MM.1S (cell line): ENCODE results near the gene NR1I3.
A peak's percentile ranks its signal among the peaks of the same experiment; 100 is the strongest.

ENCODE experiments used
- DNase-seq: peaks from one replicate; pipeline ENCODE4 v3.0.0-alpha.2; 2015
- H2AFZ ChIP-seq: fragments of 300-600 bp; sonication (generic); 2 replicates; pipeline ENCODE4 v1.6.0; 2016; ENCODE audit warnings: antibody characterized with exemption, low read length
- H3F3A ChIP-seq: fragments of 300-600 bp; sonication (generic); 2 replicates; pipeline ENCODE4 v1.6.1; 2016; ENCODE audit warnings: mild to moderate bottlenecking, antibody characterized with exemption, low read length, moderate library complexity, mixed read lengths; ENCODE audit not compliant: insufficient read depth
- H3K27ac ChIP-seq: fragments of 300-600 bp; sonication (generic); 2 replicates; pipeline ENCODE4 v1.5.1; 2016; ENCODE audit warnings: mild to moderate bottlenecking, low read length
- H3K27me3 ChIP-seq: fragments of 300-600 bp; sonication (generic); replicated peaks from 2 replicates; pipeline ENCODE4 v1.6.0; 2016; ENCODE audit warnings: low read length; ENCODE audit not compliant: insufficient read depth
- H3K36me3 ChIP-seq: fragments of 300-600 bp; sonication (generic); replicated peaks from 2 replicates; pipeline ENCODE4 v1.6.1; 2016; ENCODE audit warnings: mild to moderate bottlenecking, low read length, mixed read lengths; ENCODE audit not compliant: insufficient read depth
- H3K4me1 ChIP-seq: fragments of 300-600 bp; sonication (generic); 2 replicates; pipeline ENCODE4 v1.6.1; 2016; ENCODE audit warnings: low read length, mixed read lengths
- H3K4me2 ChIP-seq: fragments of 300-600 bp; sonication (generic); 2 replicates; pipeline ENCODE4 v1.6.0; 2016; ENCODE audit warnings: low read depth, low read length
- H3K4me3 ChIP-seq: fragments of 300-600 bp; sonication (generic); 2 replicates; pipeline ENCODE4 v1.5.1; 2016; ENCODE audit warnings: low read length, mixed read lengths
- H3K79me2 ChIP-seq: fragments of 300-600 bp; sonication (generic); 2 replicates; pipeline ENCODE4 v1.6.1; 2016; ENCODE audit warnings: mixed run types, low read length, mixed read lengths
- H3K9ac ChIP-seq: fragments of 300-600 bp; sonication (generic); 2 replicates; pipeline ENCODE4 v1.6.1; 2016; ENCODE audit warnings: low read length, mixed read lengths
- H3K9me2 ChIP-seq: fragments of 300-600 bp; sonication (generic); replicated peaks from 2 replicates; pipeline ENCODE4 v1.6.1; 2016; ENCODE audit warnings: mild to moderate bottlenecking, low read length, mixed read lengths; ENCODE audit not compliant: insufficient read depth
- H3K9me3 ChIP-seq: fragments of 300-600 bp; sonication (generic); replicated peaks from 2 replicates; pipeline ENCODE4 v1.6.1; 2016; ENCODE audit warnings: mild to moderate bottlenecking, low read length, mixed read lengths; ENCODE audit not compliant: insufficient read depth
- H4K20me1 ChIP-seq: fragments of 300-600 bp; sonication (generic); 2 replicates; pipeline ENCODE4 v1.6.1; 2016; ENCODE audit warnings: mild to moderate bottlenecking, low read length, moderate library complexity, mixed read lengths; ENCODE audit not compliant: insufficient read depth
- EZH2 ChIP-seq: fragments of 300-600 bp; sonication (generic); optimal IDR thresholded peaks from 2 replicates; pipeline ENCODE3; 2017; ENCODE audit warnings: low read depth, mild to moderate bottlenecking, antibody characterized with exemption, low read length, mixed read lengths
- EZH2phosphoT487 ChIP-seq: fragments of 300-600 bp; sonication (generic); IDR thresholded peaks from 2 replicates; pipeline ENCODE4 v1.6.1; 2018; ENCODE audit warnings: antibody characterized with exemption, low read length
- TF ChIP-seq, protein P1 (sequence below): fragments of 300-600 bp; sonication (generic); IDR thresholded peaks from 2 replicates; pipeline ENCODE4 v1.5.1; 2016; ENCODE audit warnings: antibody characterized with exemption, low read length, mixed read lengths

The NR1I3 gene

GRCh38 chr1:161216945-161217712 lies 20.9 kb downstream of the NR1I3 start:
- Histone ChIP-seq H3K4me2 (peak overlapping the region; percentile 51), H3F3A (peaks cover 28% of the 10 kb centered on the region), H3K27ac (peak overlapping the region; percentile 70), H3K9me3 (no peaks in the 10 kb centered on the region), H3K9me2 (no peaks in the 10 kb centered on the region), H3K9ac (peak overlapping the region; percentile 26; the same call in 1 of the 2 replicates), H3K27me3 (no peaks in the 10 kb centered on the region), H3K4me3 (peak overlapping the region; percentile 2; the same call in 1 of the 2 replicates), H4K20me1 (no peaks in the 10 kb centered on the region), H3K4me1 (peaks cover 28% of the 10 kb centered on the region), H2AFZ (peak overlapping the region; percentile 38), H3K79me2 (no peaks in the 10 kb centered on the region), H3K36me3 (peaks cover 11% of the 10 kb centered on the region; the same call in 1 of the 2 replicates)
- DNase-seq: peak; percentile 92
- TF ChIP-seq, protein P1, sequence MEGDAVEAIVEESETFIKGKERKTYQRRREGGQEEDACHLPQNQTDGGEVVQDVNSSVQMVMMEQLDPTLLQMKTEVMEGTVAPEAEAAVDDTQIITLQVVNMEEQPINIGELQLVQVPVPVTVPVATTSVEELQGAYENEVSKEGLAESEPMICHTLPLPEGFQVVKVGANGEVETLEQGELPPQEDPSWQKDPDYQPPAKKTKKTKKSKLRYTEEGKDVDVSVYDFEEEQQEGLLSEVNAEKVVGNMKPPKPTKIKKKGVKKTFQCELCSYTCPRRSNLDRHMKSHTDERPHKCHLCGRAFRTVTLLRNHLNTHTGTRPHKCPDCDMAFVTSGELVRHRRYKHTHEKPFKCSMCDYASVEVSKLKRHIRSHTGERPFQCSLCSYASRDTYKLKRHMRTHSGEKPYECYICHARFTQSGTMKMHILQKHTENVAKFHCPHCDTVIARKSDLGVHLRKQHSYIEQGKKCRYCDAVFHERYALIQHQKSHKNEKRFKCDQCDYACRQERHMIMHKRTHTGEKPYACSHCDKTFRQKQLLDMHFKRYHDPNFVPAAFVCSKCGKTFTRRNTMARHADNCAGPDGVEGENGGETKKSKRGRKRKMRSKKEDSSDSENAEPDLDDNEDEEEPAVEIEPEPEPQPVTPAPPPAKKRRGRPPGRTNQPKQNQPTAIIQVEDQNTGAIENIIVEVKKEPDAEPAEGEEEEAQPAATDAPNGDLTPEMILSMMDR: no peak
- TF ChIP-seq EZH2 (no peak), EZH2phosphoT487 (no peak)

DNA sequence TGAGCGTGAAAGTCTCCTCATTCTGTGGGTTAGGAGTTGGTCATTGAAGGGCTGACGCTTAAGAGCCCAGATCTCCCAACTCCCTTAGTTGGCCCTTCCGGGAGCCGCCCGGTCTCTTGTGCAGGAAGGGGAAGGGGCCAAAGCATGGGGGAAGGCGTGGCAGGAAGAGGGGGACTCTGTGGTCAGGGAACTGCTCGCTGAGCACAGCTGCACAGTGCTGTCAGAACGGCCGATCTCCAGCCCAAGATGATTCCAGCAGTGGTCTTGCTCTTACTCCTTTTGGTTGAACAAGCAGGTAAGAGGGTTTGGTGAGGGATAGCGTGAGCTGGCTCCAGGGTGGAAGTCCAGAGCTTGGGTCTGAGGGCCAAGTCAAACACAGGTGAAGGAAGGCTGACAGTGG lies 22.9 kb downstream of the NR1I3 start, which contains the start of gene FCER1G:
Gene FCER1G (plus strand): TSS at position 220 of the 400 bp plus-strand sequence. CDS start 27 bp downstream, at position 247.
- no peak for DNase-seq
- H3K9me3 ChIP-seq: no peaks in the 10 kb centered on the region
- H2AFZ ChIP-seq: no peak within 1 kb of the TSS
- peaks cover 5% of the 10 kb centered on the region for H3K79me2 ChIP-seq
- 0 out of 2 replicates have a peak within 1 kb of the TSS, but pooled peaks have one; percentile 1 for H3K4me2 ChIP-seq
- H3K4me3 ChIP-seq: no peak within 1 kb of the TSS
- H3F3A ChIP-seq: peaks cover 28% of the 10 kb centered on the region
- no peak within 1 kb of the TSS for H3K27ac ChIP-seq
- H3K9ac ChIP-seq: no peak within 1 kb of the TSS
- peaks cover 29% of the 10 kb centered on the region for H3K4me1 ChIP-seq
- no peaks in the 10 kb centered on the region for H3K9me2 ChIP-seq
- TF ChIP-seq, protein P1: no peak
- TF ChIP-seq EZH2 (no peak), EZH2phosphoT487 (no peak)
- no peaks in the 10 kb centered on the region for H4K20me1 ChIP-seq
- no peaks in the 10 kb centered on the region for H3K27me3 ChIP-seq
- H3K36me3 ChIP-seq: peaks cover 14% of the 10 kb centered on the region; the same call in 1 of the 2 replicates

GRCh38 chr1:161214369-161214768 lies 23.6 kb downstream of the NR1I3 start:
- Histone ChIP-seq H3K9me3 (no peaks in the 10 kb centered on the region), H3K79me2 (peaks cover 7% of the 10 kb centered on the region), H2AFZ (no peak overlapping the region), H4K20me1 (no peaks in the 10 kb centered on the region), H3K27ac (no peak overlapping the region), H3K4me1 (peaks cover 36% of the 10 kb centered on the region), H3K36me3 (peaks cover 17% of the 10 kb centered on the region; the same call in 1 of the 2 replicates), H3K9me2 (no peaks in the 10 kb centered on the region), H3K27me3 (no peaks in the 10 kb centered on the region), H3K4me3 (no peak overlapping the region), H3K9ac (no peak overlapping the region), H3K4me2 (no peak overlapping the region), H3F3A (peaks cover 30% of the 10 kb centered on the region)
- DNase-seq: no peak
- no peak for TF ChIP-seq EZH2
- TF ChIP-seq EZH2phosphoT487: no peak
- TF ChIP-seq, protein P1: no peak
